AG09319 (cell line): ENCODE measurements around the gene PRRT4.
A peak's percentile ranks its signal among the peaks of the same experiment; 100 is the strongest.

Experiments
- DNase-seq: peaks from one replicate; pipeline ENCODE4 v3.0.0-alpha.2; 2010; ENCODE audit warnings: low read depth; ENCODE audit errors: extremely low read depth
- CTCF ChIP-seq: IDR thresholded peaks from 2 replicates; pipeline ENCODE4 v1.5.1; 2011; ENCODE audit warnings: low read depth, mild to moderate bottlenecking, inconsistent platforms, low read length, moderate library complexity

The PRRT4 gene

GRCh38 chr7:128343554-128344430 is 17.7 kb downstream of the PRRT4 start, which contains the start of gene RBM28:
Gene RBM28, minus strand, starts transcription at chr7:128343908. Its CDS starts 115 bp downstream, at chr7:128343793.
- peak; percentile 75 for DNase-seq
- no peak for TF ChIP-seq CTCF

- DNase-seq, result no peak
- no peak for TF ChIP-seq CTCF
Observed at GRCh38 chr7:128341733-128342132, 19.8 kb downstream of the PRRT4 start.

GRCh38 chr7:128335730-128336129 is 25.8 kb downstream of the PRRT4 start:
- DNase-seq, result no peak
- TF ChIP-seq CTCF, result no peak

- no peak for TF ChIP-seq CTCF
- no peak for DNase-seq
Observed at GRCh38 chr7:128324368-128324680, 37.2 kb downstream of the PRRT4 start.

- DNase-seq, result no peak
- no peak for TF ChIP-seq CTCF
Observed at GRCh38 chr7:128323459-128324367, 37.8 kb downstream of the PRRT4 start.

GRCh38 chr7:128323040-128323439 is 38.5 kb downstream of the PRRT4 start:
- no peak for DNase-seq
- TF ChIP-seq CTCF, result no peak

GRCh38 chr7:128322040-128322643 is 39.3 kb downstream of the PRRT4 start:
- peak; percentile 64 for TF ChIP-seq CTCF
- DNase-seq, result no peak
